HepG2 (cell line): ENCODE results near the gene NELFB. TPM values are rescaled to one million over a fixed set of nuclear protein-coding genes. Genes with fewer than 3 reads are reported as not detected.

ENCODE experiments used
- AFF4 ChIP-seq: sonication (generic); formaldehyde crosslinking; IDR thresholded peaks from 2 replicates; pipeline ENCODE4 v1.4.0; 2020; ENCODE audit warnings: missing genetic modification reagents
- ASH2L ChIP-seq: fragments of 300-600, 200-600 bp; sonication (generic); IDR thresholded peaks from 2 replicates; pipeline ENCODE4 v1.7.0; 2017; ENCODE audit warnings: low read depth, mild to moderate bottlenecking, moderate library complexity, mixed read lengths, low read length; ENCODE audit not compliant: insufficient read length
- CC2D1A ChIP-seq: sonication (generic); formaldehyde crosslinking; IDR thresholded peaks from 2 replicates; pipeline ENCODE4 v1.8.1; 2023; ENCODE audit warnings: mild to moderate bottlenecking, missing genetic modification reagents
- HMG20A ChIP-seq: IDR thresholded peaks from 2 replicates; pipeline ENCODE4 v1.6.1; 2016; ENCODE audit warnings: borderline replicate concordance
- JDP2 ChIP-seq: sonication (generic); formaldehyde crosslinking; IDR thresholded peaks from 2 replicates; pipeline ENCODE4 v1.8.1; 2022; ENCODE audit warnings: missing genetic modification reagents, borderline replicate concordance
- KDM1A ChIP-seq: IDR thresholded peaks from 2 replicates; pipeline ENCODE4 v1.6.1; 2016; ENCODE audit warnings: missing compliant biosample characterization
- LCORL ChIP-seq, 2 experiments: fragments of 450-650 bp in 1 of 2; sonication (generic) in 1 of 2; formaldehyde crosslinking in 1 of 2; IDR thresholded peaks; 2 replicates each; pipeline versions ENCODE4 v1.5.0 to v1.6.1; 2017 to 2020; ENCODE audit warnings: antibody characterized with exemption in 1 of 2, missing genetic modification reagents in 1 of 2
- SRSF9 ChIP-seq: fragments of 200-400 bp; formaldehyde crosslinking; IDR thresholded peaks from 2 replicates; pipeline ENCODE4 v1.6.1; 2018; ENCODE audit warnings: borderline replicate concordance, mild to moderate bottlenecking, low read depth, low read length; ENCODE audit not compliant: insufficient read depth, poor library complexity, severe bottlenecking
- TCF7 ChIP-seq: sonication (generic); IDR thresholded peaks from 2 replicates; pipeline ENCODE4 v1.6.1; 2016; ENCODE audit warnings: antibody characterized with exemption, low read depth
- ZEB1 ChIP-seq: IDR thresholded peaks from 2 replicates; pipeline ENCODE4 v1.6.1; 2012; ENCODE audit warnings: mild to moderate bottlenecking, low read depth, inconsistent platforms; ENCODE audit not compliant: insufficient replicate concordance
- ZFP36 ChIP-seq: fragments of 150-350 bp; IDR thresholded peaks from 2 replicates; pipeline ENCODE4 v1.6.1; 2018; ENCODE audit warnings: borderline replicate concordance, low read length, low read depth; ENCODE audit not compliant: partially characterized antibody
- ZFP36L2 ChIP-seq: sonication (generic); formaldehyde crosslinking; IDR thresholded peaks from 2 replicates; pipeline ENCODE4 v1.4.0; 2020; ENCODE audit warnings: missing genetic modification reagents
- ZNF281 ChIP-seq: sonication (generic); formaldehyde crosslinking; IDR thresholded peaks from 2 replicates; pipeline ENCODE4 v1.4.0; 2020; ENCODE audit warnings: missing genetic modification reagents, borderline replicate concordance
- ZNF431 ChIP-seq: sonication (generic); formaldehyde crosslinking; IDR thresholded peaks from 2 replicates; pipeline ENCODE4 v1.9.0; 2022; ENCODE audit warnings: missing genetic modification reagents, low read depth, mild to moderate bottlenecking, borderline replicate concordance
- ZSCAN9 ChIP-seq: IDR thresholded peaks from 2 replicates; pipeline ENCODE4 v1.6.1; 2016; ENCODE audit warnings: borderline replicate concordance
- polyA plus RNA-seq, 8 experiments: library from polyadenylated mRNA; depleted of rRNA in 3 of 8; stranded (reverse) in 7 of 8; unstranded in 1 of 8; fragments of >200 nt; fragmentation: Illumina TruSeq in 4 of 8; extraction: Trizol in 4 of 8; gene quantifications; 2 replicates each; pipeline versions ENCODE4 v1.2.1 to v1.2.3, GENCODE V29; 2011 to 2016; ENCODE audit warnings: low read depth in 4 of 8, missing spikeins in 1 of 8, mixed read lengths in 1 of 8; ENCODE audit not compliant: insufficient read depth in 1 of 8
- total RNA-seq, 5 experiments: library from RNA; depleted of rRNA; stranded (reverse); fragments of >200 nt; fragmentation: Illumina TruSeq; extraction: Trizol; gene quantifications; 2 replicates each; pipeline ENCODE4 v1.2.3, GENCODE V29; 2016; ENCODE audit warnings: low read depth in 1 of 5
- TF ChIP-seq, protein P1 (sequence below): sonication (generic); formaldehyde crosslinking; IDR thresholded peaks from 2 replicates; pipeline ENCODE4 v1.5.0; 2020; ENCODE audit warnings: mild to moderate bottlenecking, missing genetic modification reagents
- TF ChIP-seq, protein P2 (sequence below): sonication (generic); formaldehyde crosslinking; IDR thresholded peaks from 2 replicates; pipeline ENCODE4 v1.4.0; 2020; ENCODE audit warnings: missing genetic modification reagents, mild to moderate bottlenecking, borderline replicate concordance

Gene NELFB
- total and polyA plus RNA-seq, 2 of the 13 experiments (the other 11 are each of a cell fraction or from before 2014, with no cell fraction given): 26.5 to 45.8 TPM

DNA sequence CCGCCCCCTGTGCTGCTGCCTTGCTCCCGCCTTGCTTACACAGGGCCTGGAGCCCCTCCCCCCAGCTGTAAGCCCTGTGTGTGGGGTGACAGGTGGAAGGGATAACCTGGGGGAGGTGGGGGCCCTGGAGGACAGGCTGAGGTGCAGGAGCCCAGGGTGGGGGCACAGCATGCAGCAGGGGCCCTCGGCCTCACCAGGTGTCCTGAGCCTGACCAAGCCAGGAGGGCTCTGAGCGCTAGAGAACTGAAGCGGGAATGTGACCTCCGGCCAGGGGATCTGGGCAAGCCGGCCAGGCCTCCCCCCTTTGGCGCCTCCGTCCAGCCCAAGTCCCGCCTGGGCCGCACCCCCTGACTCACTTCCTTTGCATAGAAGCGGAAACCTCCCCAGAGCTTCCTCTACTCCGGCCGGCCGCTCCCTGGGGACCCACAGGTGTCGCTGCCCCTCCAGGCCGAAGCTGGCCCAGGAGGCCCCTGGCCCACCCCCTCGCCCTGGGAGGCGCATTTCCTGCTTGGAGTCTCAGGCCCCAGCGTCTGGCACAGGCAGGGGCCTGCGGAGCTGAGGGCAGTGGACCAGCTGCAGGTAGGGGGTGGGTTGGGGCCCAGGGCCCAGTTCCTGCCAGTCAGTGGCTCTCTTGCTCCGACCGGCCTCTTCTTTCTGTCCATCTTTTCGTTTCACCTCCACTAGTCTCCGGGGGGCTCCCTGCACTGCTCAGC is 22.4 kb downstream of the NELFB start, which contains the start of gene TOR4A (continued):
- TF ChIP-seq ZEB1 (peak; percentile 73), ZSCAN9 (peak; percentile 65), KDM1A (CRISPR knock-in tag) (no peak), CC2D1A (CRISPR knock-in tag) (no peak), ZFP36 (no peak), ASH2L (peak; percentile 69), AFF4 (CRISPR knock-in tag) (no peak), ZNF431 (CRISPR knock-in tag) (peak; percentile 58; the same call in 1 of the 2 replicates), SRSF9 (no peak), JDP2 (CRISPR knock-in tag) (no peak), HMG20A (CRISPR knock-in tag) (no peak; the same call in 1 of the 2 replicates), LCORL (IDR thresholded peaks at IDR 0.05) (no peak), LCORL (CRISPR knock-in tag; IDR thresholded peaks at IDR 0.05) (peak; percentile 90), ZNF281 (peak; percentile 89), TCF7 (no peak), ZFP36L2 (peak; percentile 58; the same call in 1 of the 2 replicates)
- TF ChIP-seq, protein P1, sequence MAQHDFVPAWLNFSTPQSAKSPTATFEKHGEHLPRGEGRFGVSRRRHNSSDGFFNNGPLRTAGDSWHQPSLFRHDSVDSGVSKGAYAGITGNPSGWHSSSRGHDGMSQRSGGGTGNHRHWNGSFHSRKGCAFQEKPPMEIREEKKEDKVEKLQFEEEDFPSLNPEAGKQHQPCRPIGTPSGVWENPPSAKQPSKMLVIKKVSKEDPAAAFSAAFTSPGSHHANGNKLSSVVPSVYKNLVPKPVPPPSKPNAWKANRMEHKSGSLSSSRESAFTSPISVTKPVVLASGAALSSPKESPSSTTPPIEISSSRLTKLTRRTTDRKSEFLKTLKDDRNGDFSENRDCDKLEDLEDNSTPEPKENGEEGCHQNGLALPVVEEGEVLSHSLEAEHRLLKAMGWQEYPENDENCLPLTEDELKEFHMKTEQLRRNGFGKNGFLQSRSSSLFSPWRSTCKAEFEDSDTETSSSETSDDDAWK: no peak
- TF ChIP-seq, protein P2, sequence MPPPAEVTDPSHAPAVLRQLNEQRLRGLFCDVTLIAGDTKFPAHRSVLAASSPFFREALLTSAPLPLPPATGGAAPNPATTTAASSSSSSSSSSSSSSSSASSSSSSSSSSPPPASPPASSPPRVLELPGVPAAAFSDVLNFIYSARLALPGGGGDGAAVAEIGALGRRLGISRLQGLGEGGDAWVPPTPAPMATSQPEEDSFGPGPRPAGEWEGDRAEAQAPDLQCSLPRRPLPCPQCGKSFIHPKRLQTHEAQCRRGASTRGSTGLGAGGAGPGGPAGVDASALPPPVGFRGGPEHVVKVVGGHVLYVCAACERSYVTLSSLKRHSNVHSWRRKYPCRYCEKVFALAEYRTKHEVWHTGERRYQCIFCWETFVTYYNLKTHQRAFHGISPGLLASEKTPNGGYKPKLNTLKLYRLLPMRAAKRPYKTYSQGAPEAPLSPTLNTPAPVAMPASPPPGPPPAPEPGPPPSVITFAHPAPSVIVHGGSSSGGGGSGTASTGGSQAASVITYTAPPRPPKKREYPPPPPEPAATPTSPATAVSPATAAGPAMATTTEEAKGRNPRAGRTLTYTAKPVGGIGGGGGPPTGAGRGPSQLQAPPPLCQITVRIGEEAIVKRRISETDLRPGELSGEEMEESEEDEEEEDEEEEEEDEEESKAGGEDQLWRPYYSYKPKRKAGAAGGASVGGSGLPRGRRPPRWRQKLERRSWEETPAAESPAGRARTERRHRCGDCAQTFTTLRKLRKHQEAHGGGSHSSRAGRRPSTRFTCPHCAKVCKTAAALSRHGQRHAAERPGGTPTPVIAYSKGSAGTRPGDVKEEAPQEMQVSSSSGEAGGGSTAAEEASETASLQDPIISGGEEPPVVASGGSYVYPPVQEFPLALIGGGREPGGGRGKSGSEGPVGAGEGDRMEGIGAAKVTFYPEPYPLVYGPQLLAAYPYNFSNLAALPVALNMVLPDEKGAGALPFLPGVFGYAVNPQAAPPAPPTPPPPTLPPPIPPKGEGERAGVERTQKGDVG (CRISPR knock-in tag): no peak; the same call in 1 of the 2 replicates
